Measurements from ENCODE around the gene PLEKHH3. TPM values are rescaled to one million over a fixed set of nuclear protein-coding genes. Genes with fewer than 3 reads are reported as not detected.

PLEKHH3 gene, protein sequence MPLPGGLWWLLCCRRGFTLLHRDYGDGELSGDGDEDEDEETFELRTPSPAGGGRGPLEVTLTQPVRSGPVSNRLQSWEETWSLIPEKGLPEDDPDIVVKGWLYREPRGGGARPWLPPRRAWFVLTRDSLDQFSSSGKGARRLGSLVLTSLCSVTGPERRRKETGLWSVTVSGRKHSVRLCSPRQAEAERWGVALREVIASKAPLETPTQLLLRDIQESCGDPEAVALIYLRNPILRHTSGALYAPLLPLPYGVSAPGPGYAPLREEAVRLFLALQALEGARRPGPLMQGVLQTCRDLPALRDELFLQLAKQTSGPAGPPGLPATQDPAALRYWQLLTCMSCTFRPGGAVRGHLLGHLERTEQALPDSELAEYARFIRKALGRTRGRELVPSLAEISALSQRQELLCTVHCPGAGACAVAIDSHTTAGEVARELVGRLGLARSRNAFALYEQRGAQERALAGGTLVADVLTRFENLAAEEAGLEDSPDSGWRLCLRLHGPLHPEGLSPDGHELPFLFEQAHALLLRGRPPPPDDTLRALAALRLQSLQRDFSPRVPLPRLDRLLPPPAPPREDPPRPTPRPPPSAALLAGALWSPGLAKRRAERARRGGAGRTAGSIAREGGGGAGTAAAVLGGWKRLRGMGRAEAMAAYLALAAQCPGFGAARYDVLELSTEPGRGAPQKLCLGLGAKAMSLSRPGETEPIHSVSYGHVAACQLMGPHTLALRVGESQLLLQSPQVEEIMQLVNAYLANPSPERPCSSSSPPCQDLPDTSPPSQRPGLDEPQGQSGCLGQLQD
- 9.8 and 12.8 TPM in 2 replicates for polyA plus RNA-seq (2012; rRNA removed)
- polyA plus RNA-seq (2012; cell fraction: cytosol; rRNA removed): 5.9 and 8.6 TPM in 2 replicates
- polyA plus RNA-seq (2012; cell fraction: nucleus; rRNA removed): 22.9 and 29.8 TPM in 2 replicates

DNA sequence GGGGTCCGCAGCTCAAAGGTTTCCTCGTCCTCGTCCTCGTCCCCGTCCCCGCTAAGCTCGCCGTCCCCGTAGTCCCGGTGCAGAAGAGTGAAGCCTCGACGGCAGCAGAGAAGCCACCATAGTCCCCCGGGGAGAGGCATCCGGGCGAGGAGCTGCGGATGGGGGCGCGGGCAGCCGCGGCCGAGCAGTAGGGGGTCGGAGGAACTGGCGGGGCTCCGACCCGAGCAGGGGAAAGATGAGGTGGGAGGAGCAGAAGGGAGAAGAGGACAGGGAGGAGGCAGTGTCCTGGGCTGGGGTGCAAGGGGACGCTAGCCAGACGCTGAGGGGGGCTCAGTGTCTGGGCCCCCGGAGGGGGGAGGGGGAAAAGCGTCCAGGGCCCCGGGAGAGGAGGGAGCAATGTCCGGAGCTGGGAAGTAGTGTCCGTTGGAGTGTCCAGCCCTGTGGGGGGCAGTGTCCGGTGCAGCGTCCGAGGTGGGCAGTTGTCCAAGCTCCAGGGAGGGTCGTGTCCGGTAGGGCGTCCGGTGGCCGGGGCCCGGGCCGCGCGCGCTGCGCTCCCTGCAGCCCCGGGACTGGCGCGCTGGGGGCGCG, at the start of gene PLEKHH3:
PLEKHH3 (minus strand) TSS at position 571 of the 588 bp plus-strand sequence; CDS start at position 140, 431 bp downstream.
- DNase-seq: no peak
- POLR2A ChIA-PET: interaction anchor here (0.8 to 6.0 kb wide), 9 partner anchors 9 to 140 kb away, joined by 3 to 63 read pairs (median 8); partner anchors contain the start of genes PSMC3IP, RETREG3, TUBG1 and TUBG2
- peak within 1 kb of the TSS; percentile 87 to 99 for H3K27ac ChIP-seq (ENCODE audit: low read depth in 2 of 2, low read length in 1 of 2)
- peaks cover 17 to 20% of the 10 kb centered on the region in 2 experiments for H3K36me3 ChIP-seq (replicated peaks in 1 of 2; ENCODE audit: control insufficient read depth in 1 of 2, insufficient read depth in 2 of 2, low read length in 1 of 2)
- WGBS (ENCODE audit: low lambda C conversion rate): under 1% methylated on average over 31 of the region's 51 CpGs
- peak within 1 kb of the TSS; percentile 99 for H3K4me2 ChIP-seq
- CTCF ChIA-PET: interaction anchor here (0.9 to 8.9 kb wide), 10 partner anchors 13 to 251 kb away, joined by 3 to 221 read pairs (median 5); partner anchors contain the start of genes PSMC3IP, RETREG3, TUBG1 and TUBG2
- H3K4me1 ChIP-seq (ENCODE audit: control insufficient read depth in 1 of 2, insufficient read depth in 2 of 2, low read depth in 1 of 2, low read length in 1 of 2): peaks cover 15 to 49% of the 10 kb centered on the region in 2 experiments
- peak within 1 kb of the TSS; percentile 83 for H3K9ac ChIP-seq
- peak within 1 kb of the TSS; percentile 66; the same call in 1 of the 2 replicates for H2AFZ ChIP-seq (ENCODE audit: low read depth)
- H3F3A ChIP-seq (replicated peaks; ENCODE audit: insufficient read depth): peaks cover 25% of the 10 kb centered on the region
- H3K79me2 ChIP-seq (ENCODE audit: insufficient read depth): peaks cover 41% of the 10 kb centered on the region
- peak within 1 kb of the TSS; percentile 91 to 98 for H3K4me3 ChIP-seq (ENCODE audit: low read depth in 2 of 2, low read length in 1 of 2)
- TF ChIP-seq CTCF (IDR thresholded peaks at IDR 0.05) (0 out of 2 replicates have a peak, but pooled peaks have one; percentile 17), CHD2 (IDR thresholded peaks at IDR 0.05; ENCODE audit: low read length, partially characterized antibody) (no peak), TAF1 (IDR thresholded peaks at IDR 0.05; ENCODE audit: borderline replicate concordance, low read depth, low read length) (peak; percentile 29; the same call in 1 of the 2 replicates), RAD21 (IDR thresholded peaks at IDR 0.05; ENCODE audit: low read length) (peak; percentile 5; the same call in 1 of the 2 replicates), EP300 (IDR thresholded peaks at IDR 0.05; ENCODE audit: borderline replicate concordance in 1 of 2, low read depth in 1 of 2, low read length in 1 of 2) (0 out of 4 replicates have a peak, but pooled peaks of 1 of the 2 experiments have one; percentile 20), POLR2AphosphoS5 (IDR thresholded peaks at IDR 0.05; ENCODE audit: low read depth, low read length) (peak; percentile 52; the same call in 1 of the 2 replicates), NFIC (IDR thresholded peaks at IDR 0.05; ENCODE audit: borderline replicate concordance) (0 out of 2 replicates have a peak, but pooled peaks have one; percentile 8), TEAD4 (IDR thresholded peaks at IDR 0.05; ENCODE audit: borderline replicate concordance, insufficient read depth) (no peak), TCF12 (IDR thresholded peaks at IDR 0.05) (peak; percentile 23; the same call in 1 of the 2 replicates), SMC3 (IDR thresholded peaks at IDR 0.05; ENCODE audit: low read depth, low read length) (0 out of 2 replicates have a peak, but pooled peaks have one; percentile 2), ZBTB33 (IDR thresholded peaks at IDR 0.05; ENCODE audit: borderline replicate concordance, low read depth) (0 out of 2 replicates have a peak, but pooled peaks have one; percentile 13), USF1 (IDR thresholded peaks at IDR 0.05; ENCODE audit: borderline replicate concordance, low read depth) (no peak)
- H4K20me1 ChIP-seq (ENCODE audit: insufficient read depth): peaks cover 20% of the 10 kb centered on the region
- H3K9me3 ChIP-seq: no peaks in the 10 kb centered on the region
- H3K9me2 ChIP-seq: no peaks in the 10 kb centered on the region
- H3K27me3 ChIP-seq (ENCODE audit: insufficient read depth): no peaks in the 10 kb centered on the region
